ENCODE measurements around the gene TMPRSS5.

- TF ChIP-seq EZH2 (IDR thresholded peaks at IDR 0.05), result no peak
- no peak for TF ChIP-seq POLR2AphosphoS5 (IDR thresholded peaks at IDR 0.05; ENCODE audit: borderline replicate concordance, low read depth, low read length)
- no peak for TF ChIP-seq FOXP2 (optimal IDR thresholded peaks at IDR 0.05; ENCODE audit: control extremely low read depth, extremely low read length, insufficient read depth)
These were observed 42.5 kb downstream of the TMPRSS5 start for GRCh38 chr11:113663567-113663966.

All from SK-N-MC (cell line).